ENCODE results near the gene OOSP4B.

GRCh38 chr11:60016881-60017280 lies at the start of gene OOSP4B:
- TF ChIP-seq CTCF (IDR thresholded peaks at IDR 0.05) (no peak), USF2 (CRISPR knock-in tag; IDR thresholded peaks at IDR 0.05) (no peak), TP53 (CRISPR knock-in tag; IDR thresholded peaks at IDR 0.05) (no peak), GRHL2 (CRISPR knock-in tag; IDR thresholded peaks at IDR 0.05; ENCODE audit: insufficient replicate concordance, severe bottlenecking) (no peak), AFF4 (CRISPR knock-in tag; IDR thresholded peaks at IDR 0.05; ENCODE audit: borderline replicate concordance) (no peak), PRDM15 (CRISPR knock-in tag; IDR thresholded peaks at IDR 0.05) (no peak), ZNF121 (CRISPR knock-in tag; IDR thresholded peaks at IDR 0.05) (no peak), ATF1 (CRISPR knock-in tag; IDR thresholded peaks at IDR 0.05) (no peak), TCF7 (CRISPR knock-in tag; IDR thresholded peaks at IDR 0.05; ENCODE audit: low read depth) (no peak), ZBTB43 (CRISPR knock-in tag; IDR thresholded peaks at IDR 0.05) (no peak), HMGXB4 (CRISPR knock-in tag; IDR thresholded peaks at IDR 0.05) (no peak)

Data from WTC11 (cell line).